DMS153 treated with DMSO at 0.1 percent for 48 hours (cell line): Measurements from ENCODE around the gene CLMN.
"Not testable (repeated sequence)": the region's sequence is repeated elsewhere in the genome, so short reads cannot be mapped to it uniquely, and the experiment has no call there.

ENCODE experiments used
- DNase-seq: peaks from one replicate; lab custom pipeline; 2025; ENCODE audit not compliant: unreplicated experiment; lab: John Stamatoyannopoulos, UW

Gene CLMN

GRCh38 chr14:95141684-95142083, 178.0 kb downstream of the CLMN start:
- no peak for DNase-seq

GRCh38 chr14:95140060-95140858, 179.4 kb downstream of the CLMN start:
- no peak for DNase-seq

GRCh38 chr14:95138876-95139275, 180.8 kb downstream of the CLMN start:
- DNase-seq = no peak

- not testable (repeated sequence) for DNase-seq
Measured at GRCh38 chr14:95138455-95138854, 181.3 kb downstream of the CLMN start.

- DNase-seq = no peak
Measured at GRCh38 chr14:95137804-95138167, 181.9 kb downstream of the CLMN start.

- DNase-seq = no peak
Measured at GRCh38 chr14:95137164-95137803, 182.4 kb downstream of the CLMN start.

- no peak for DNase-seq
Measured at GRCh38 chr14:95136631-95137030, 183.1 kb downstream of the CLMN start.

GRCh38 chr14:95134304-95134933, 185.3 kb downstream of the CLMN start:
- DNase-seq = no peak

GRCh38 chr14:95133282-95133681, 186.4 kb downstream of the CLMN start:
- DNase-seq = no peak

GRCh38 chr14:95132760-95133159, 186.9 kb downstream of the CLMN start:
- DNase-seq = no peak
